Measurements from ENCODE around the gene PCDHGA3. TPM values are rescaled to one million over a fixed set of nuclear protein-coding genes. Genes with fewer than 3 reads are reported as not detected.

The PCDHGA3 gene
- total RNA-seq, 2 donors from 2014 or later = 0.21 to 0.39 TPM

Other genes with a start within 250 kb of the PCDHGA3 start
- gene PCDHB2, start 249.2 kb upstream of the PCDHGA3 start, total RNA-seq = 1 to 10 TPM; 1.1 to 1.2 TPM
- gene PCDHB3, start 243.4 kb upstream of the PCDHGA3 start, total RNA-seq = 1 to 10 TPM in 1 of 2 donors, under 1 TPM in 1; 0.73 to 1.4 TPM
- under 1 TPM; 0.46 to 0.81 TPM for gene PCDHB4, start 222.0 kb upstream of the PCDHGA3 start, total RNA-seq
- gene PCDHB5, start 208.6 kb upstream of the PCDHGA3 start, total RNA-seq = under 1 TPM; 0.31 to 0.56 TPM
- gene PCDHB6, start 193.8 kb upstream of the PCDHGA3 start, total RNA-seq = under 1 TPM in 1 of 2 donors, not detected in 1; 0.11 TPM
- under 1 TPM; 0.12 to 0.34 TPM for gene PCDHB7, start 171.2 kb upstream of the PCDHGA3 start, total RNA-seq
- gene PCDHB8, start 166.0 kb upstream of the PCDHGA3 start, total RNA-seq = under 1 TPM; 0.59 to 0.67 TPM
- 1 to 10 TPM in 1 of 2 donors, under 1 TPM in 1; 0.34 to 1.2 TPM for gene PCDHB16, start 161.4 kb upstream of the PCDHGA3 start, total RNA-seq
- gene PCDHB9, start 156.7 kb upstream of the PCDHGA3 start, total RNA-seq = under 1 TPM; 0.34 to 0.61 TPM
- under 1 TPM; 0.40 to 0.56 TPM for gene PCDHB10, start 151.5 kb upstream of the PCDHGA3 start, total RNA-seq
- gene PCDHB11, start 144.2 kb upstream of the PCDHGA3 start, total RNA-seq = 1 to 10 TPM in 1 of 2 donors, under 1 TPM in 1; 0.82 to 1.4 TPM
- under 1 TPM; 0.24 to 0.42 TPM for gene PCDHB12, start 135.1 kb upstream of the PCDHGA3 start, total RNA-seq
- gene PCDHB13, start 129.9 kb upstream of the PCDHGA3 start, total RNA-seq = 1 to 10 TPM; 1.3 to 2.0 TPM
- gene PCDHB14, start 120.5 kb upstream of the PCDHGA3 start, total RNA-seq = 1 to 10 TPM; 1.2 to 1.7 TPM
- 1 to 10 TPM in 1 of 2 donors, under 1 TPM in 1; 0.49 to 1.1 TPM for gene PCDHB15, start 98.4 kb upstream of the PCDHGA3 start, total RNA-seq
- gene SLC25A2, start 39.8 kb upstream of the PCDHGA3 start, total RNA-seq = 1 to 10 TPM in 1 of 2 donors, under 1 TPM in 1; 0.95 to 1.4 TPM
- gene TAF7, start 23.0 kb upstream of the PCDHGA3 start, total RNA-seq = 10 to 100 TPM; 52.3 to 66.1 TPM
- under 1 TPM; 0.31 TPM for gene PCDHGA1, start 13.3 kb upstream of the PCDHGA3 start, total RNA-seq
- gene PCDHGA2, start 5.1 kb upstream of the PCDHGA3 start, total RNA-seq = under 1 TPM; 0.31 to 0.75 TPM
- 1 to 10 TPM in 1 of 2 donors, under 1 TPM in 1; 0.79 to 1.1 TPM for gene PCDHGB1, start 6.3 kb downstream of the PCDHGA3 start, total RNA-seq
- gene PCDHGA4, start 11.2 kb downstream of the PCDHGA3 start, total RNA-seq = under 1 TPM; 0.37 to 0.84 TPM
- 1 to 10 TPM; 1.6 to 1.7 TPM for gene PCDHGB2, start 16.2 kb downstream of the PCDHGA3 start, total RNA-seq
- 1 to 10 TPM in 1 of 2 donors, under 1 TPM in 1; 0.70 to 1.5 TPM for gene PCDHGA5, start 20.3 kb downstream of the PCDHGA3 start, total RNA-seq
- gene PCDHGB3, start 26.4 kb downstream of the PCDHGA3 start, total RNA-seq = 1 to 10 TPM in 1 of 2 donors, under 1 TPM in 1; 0.98 to 1.5 TPM
- gene PCDHGA6, start 30.1 kb downstream of the PCDHGA3 start, total RNA-seq = 1 to 10 TPM; 1.6 to 2.0 TPM
- gene PCDHGA7, start 38.9 kb downstream of the PCDHGA3 start, total RNA-seq = 1 to 10 TPM; 1.3 to 1.5 TPM
- 1 to 10 TPM in 1 of 2 donors, under 1 TPM in 1; 0.98 to 1.3 TPM for gene PCDHGB4, start 43.9 kb downstream of the PCDHGA3 start, total RNA-seq
- gene PCDHGA8, start 48.8 kb downstream of the PCDHGA3 start, total RNA-seq = under 1 TPM; 0.73 to 0.82 TPM
- 1 to 10 TPM; 3.4 to 4.0 TPM for gene PCDHGB5, start 54.1 kb downstream of the PCDHGA3 start, total RNA-seq
- 1 to 10 TPM; 1.6 to 2.6 TPM for gene PCDHGA9, start 58.9 kb downstream of the PCDHGA3 start, total RNA-seq
- gene PCDHGB6, start 64.2 kb downstream of the PCDHGA3 start, total RNA-seq = 1 to 10 TPM; 1.9 to 2.2 TPM
- 1 to 10 TPM; 2.8 to 5.3 TPM for gene PCDHGA10, start 69.2 kb downstream of the PCDHGA3 start, total RNA-seq
- gene PCDHGB7, start 73.8 kb downstream of the PCDHGA3 start, total RNA-seq = 1 to 10 TPM; 3.0 to 4.2 TPM
- gene PCDHGA11, start 77.2 kb downstream of the PCDHGA3 start, total RNA-seq = 1 to 10 TPM; 1.3 to 2.2 TPM
- gene PCDHGA12, start 86.7 kb downstream of the PCDHGA3 start, total RNA-seq = 1 to 10 TPM; 1.8 to 2.0 TPM
- gene PCDHGC3, start 132.1 kb downstream of the PCDHGA3 start, total RNA-seq = 10 to 100 TPM; 15.3 to 16.0 TPM
- gene PCDHGC4, start 141.2 kb downstream of the PCDHGA3 start, total RNA-seq = under 1 TPM; 0.64 to 0.92 TPM
- gene PCDHGC5, start 145.3 kb downstream of the PCDHGA3 start, total RNA-seq = under 1 TPM; 0.75 to 0.76 TPM